Right kidney (tissue), 1 donor: ENCODE data around the gene PRIM2.
"Not testable (repeated sequence)": the region's sequence is repeated elsewhere in the genome, so short reads cannot be mapped to it uniquely, and the experiment has no call there.

ENCODE experiments used
- DNase-seq: peaks from one replicate; pipeline ENCODE4 v3.0.0-alpha.2; 2016

The PRIM2 gene

GRCh38 chr6:57505251-57505650 lies 187.8 kb downstream of the PRIM2 start:
- not testable (repeated sequence) for DNase-seq

- not testable (repeated sequence) for DNase-seq
Observed at GRCh38 chr6:57510390-57510789, 193.0 kb downstream of the PRIM2 start.

GRCh38 chr6:57515171-57515570 lies 197.7 kb downstream of the PRIM2 start:
- not testable (repeated sequence) for DNase-seq

GRCh38 chr6:57515845-57516244 lies 198.4 kb downstream of the PRIM2 start:
- not testable (repeated sequence) for DNase-seq

- not testable (repeated sequence) for DNase-seq
Observed at GRCh38 chr6:57516776-57517175, 199.3 kb downstream of the PRIM2 start.

- DNase-seq, result not testable (repeated sequence)
Observed at GRCh38 chr6:57519198-57519597, 201.8 kb downstream of the PRIM2 start.

GRCh38 chr6:57521085-57521484 lies 203.7 kb downstream of the PRIM2 start:
- not testable (repeated sequence) for DNase-seq

- DNase-seq, result not testable (repeated sequence)
Observed at GRCh38 chr6:57523221-57523620, 205.8 kb downstream of the PRIM2 start.

GRCh38 chr6:57529755-57530154 lies 212.3 kb downstream of the PRIM2 start:
- not testable (repeated sequence) for DNase-seq

GRCh38 chr6:57532660-57533059 lies 215.2 kb downstream of the PRIM2 start:
- DNase-seq, result not testable (repeated sequence)

- not testable (repeated sequence) for DNase-seq
Observed at GRCh38 chr6:57535121-57535520, 217.7 kb downstream of the PRIM2 start.

- DNase-seq, result not testable (repeated sequence)
Observed at GRCh38 chr6:57535994-57536393, 218.6 kb downstream of the PRIM2 start.

- not testable (repeated sequence) for DNase-seq
Observed at GRCh38 chr6:57537916-57538315, 220.5 kb downstream of the PRIM2 start.

GRCh38 chr6:57551961-57552360 lies 234.5 kb downstream of the PRIM2 start:
- not testable (repeated sequence) for DNase-seq

- DNase-seq, result not testable (repeated sequence)
Observed at GRCh38 chr6:57557855-57558254, 240.4 kb downstream of the PRIM2 start.

GRCh38 chr6:57559170-57559569 lies 241.7 kb downstream of the PRIM2 start:
- not testable (repeated sequence) for DNase-seq

GRCh38 chr6:57562233-57562632 lies 244.8 kb downstream of the PRIM2 start:
- DNase-seq, result not testable (repeated sequence)

- not testable (repeated sequence) for DNase-seq
Observed at GRCh38 chr6:57572119-57572518, 254.7 kb downstream of the PRIM2 start.

- not testable (repeated sequence) for DNase-seq
Observed at GRCh38 chr6:57572844-57573243, 255.4 kb downstream of the PRIM2 start.

- DNase-seq, result not testable (repeated sequence)
Observed at GRCh38 chr6:57577023-57577422, 259.6 kb downstream of the PRIM2 start.

GRCh38 chr6:57579489-57579888 lies 262.1 kb downstream of the PRIM2 start:
- not testable (repeated sequence) for DNase-seq

GRCh38 chr6:57581586-57581985 lies 264.2 kb downstream of the PRIM2 start:
- not testable (repeated sequence) for DNase-seq

GRCh38 chr6:57601105-57601504 lies 283.7 kb downstream of the PRIM2 start:
- not testable (repeated sequence) for DNase-seq

GRCh38 chr6:57605303-57605702 lies 287.9 kb downstream of the PRIM2 start:
- DNase-seq, result not testable (repeated sequence)

GRCh38 chr6:57606331-57606730 lies 288.9 kb downstream of the PRIM2 start:
- DNase-seq, result not testable (repeated sequence)
